ENCODE data around the gene CD6.
"Not testable (repeated sequence)": the region's sequence is repeated elsewhere in the genome, so short reads cannot be mapped to it uniquely, and the experiment has no call there.

CD6 gene

DNA sequence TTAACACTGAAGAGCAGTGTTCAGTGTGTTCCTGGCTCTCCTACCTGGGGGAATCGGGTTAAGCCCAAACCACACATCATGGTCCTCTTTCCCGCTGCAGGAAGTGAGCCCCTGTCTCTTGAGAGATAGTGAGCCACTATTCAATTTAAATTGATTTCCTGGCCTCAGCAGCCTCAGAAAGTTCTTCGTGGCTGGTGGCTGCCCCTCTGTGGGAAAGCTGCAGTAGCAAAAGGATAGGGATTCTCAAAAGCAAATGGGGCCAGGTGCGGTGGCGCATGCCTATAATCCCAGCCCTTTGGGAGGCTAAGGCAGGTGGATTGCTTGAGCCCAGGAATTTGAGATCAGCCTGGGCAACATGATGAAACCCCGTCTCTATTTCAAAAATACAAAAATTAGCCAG is 81.7 kb downstream of the CD6 start:
- no peak for DNase-seq (ENCODE audit: low read depth in 2 of 3, low spot score in 1 of 3)

DNA sequence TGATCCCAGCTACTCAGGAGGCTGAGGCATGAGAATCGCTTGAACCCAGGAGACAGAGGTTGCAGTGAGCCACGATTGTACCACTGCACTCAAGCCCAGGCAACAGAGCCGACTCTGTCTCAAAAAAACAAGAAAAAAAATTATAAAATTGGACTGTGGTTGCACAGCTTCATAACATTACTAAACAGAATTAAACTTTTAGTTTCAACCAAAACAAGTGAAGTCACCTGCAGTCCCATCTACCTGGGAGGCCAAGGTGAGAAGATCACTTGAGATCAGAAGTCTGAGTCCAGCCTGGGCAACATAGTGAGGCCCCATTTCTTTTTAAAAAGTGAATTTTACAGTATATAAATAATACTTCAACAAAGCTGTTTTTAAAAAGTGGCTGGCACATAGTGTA is 83.0 kb downstream of the CD6 start:
- no peak for DNase-seq (ENCODE audit: low read depth in 2 of 3, low spot score in 1 of 3)

DNA sequence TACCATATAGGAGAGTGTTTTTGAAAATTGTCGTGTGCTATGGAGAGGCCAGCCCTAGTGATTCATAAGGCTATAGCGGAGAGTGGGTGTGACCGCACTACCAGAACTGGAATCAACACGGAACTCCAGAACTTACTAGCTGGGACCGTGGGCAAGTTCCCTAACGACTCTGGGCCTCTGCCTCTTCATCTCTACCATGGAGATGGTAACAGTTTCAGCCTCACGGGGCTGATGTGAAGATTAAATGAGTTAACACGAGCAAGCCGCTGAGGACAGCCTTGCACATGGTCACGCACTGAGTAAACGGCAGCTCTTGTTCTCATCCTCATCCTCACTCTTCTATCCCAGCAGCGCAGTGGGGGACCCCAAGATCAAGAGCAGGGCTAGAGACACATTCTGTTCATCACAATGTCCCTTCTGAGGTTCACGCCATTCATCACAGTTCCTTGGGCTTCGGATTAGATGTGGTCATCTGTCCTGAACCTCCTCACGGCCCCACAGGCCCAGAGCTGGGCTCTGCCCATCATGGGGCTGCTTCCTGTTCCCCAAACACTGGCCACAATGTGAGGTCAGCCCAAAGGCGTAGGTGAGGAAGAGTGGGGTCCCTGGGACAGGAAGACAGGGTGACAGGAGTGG is 83.6 kb downstream of the CD6 start:
- DNase-seq (ENCODE audit: low read depth in 2 of 3, low spot score in 1 of 3) = peak; percentile 50 to 55 (median 53)

DNA sequence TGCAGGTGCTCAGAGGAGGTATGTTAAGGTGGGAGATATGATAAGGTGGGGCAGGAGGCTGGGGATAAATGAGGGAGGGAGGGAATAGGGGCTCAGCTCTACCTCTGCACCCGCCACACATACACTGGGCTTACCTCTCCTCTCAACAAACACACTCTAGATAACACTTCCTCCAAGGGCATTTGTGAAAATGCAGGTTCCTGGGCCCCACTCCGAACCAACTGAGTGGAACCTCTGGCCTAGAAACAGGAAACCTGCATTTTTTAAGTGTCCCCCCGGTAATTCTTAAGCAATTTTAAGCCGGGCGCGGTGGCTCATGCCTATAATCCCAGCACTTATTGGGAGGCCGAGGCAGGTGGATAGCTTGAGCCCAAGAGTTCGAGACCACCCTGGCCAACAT is 84.3 kb downstream of the CD6 start:
- no peak for DNase-seq (ENCODE audit: low read depth in 2 of 3, low spot score in 1 of 3)

DNA sequence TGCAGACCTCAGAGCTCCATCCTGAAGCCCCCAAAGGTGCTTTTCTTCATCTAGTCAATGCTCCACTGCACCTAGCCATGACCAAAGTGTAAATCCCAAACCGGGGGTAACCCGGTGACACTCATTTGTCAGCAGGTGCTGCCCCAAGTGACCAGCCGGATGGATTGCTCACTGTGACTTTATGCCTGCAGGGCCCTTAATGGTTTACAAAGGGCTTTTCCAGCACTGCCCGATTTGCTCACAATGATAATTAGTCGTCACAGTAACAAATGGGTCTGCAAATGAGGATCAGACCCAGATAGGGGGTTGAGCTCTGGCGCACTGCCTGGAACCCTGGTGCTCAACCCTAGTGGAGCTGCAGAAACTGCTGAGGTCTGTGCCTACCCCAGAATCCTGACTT is 85.1 kb downstream of the CD6 start:
- no peak for DNase-seq (ENCODE audit: low read depth in 2 of 3, low spot score in 1 of 3)

DNA sequence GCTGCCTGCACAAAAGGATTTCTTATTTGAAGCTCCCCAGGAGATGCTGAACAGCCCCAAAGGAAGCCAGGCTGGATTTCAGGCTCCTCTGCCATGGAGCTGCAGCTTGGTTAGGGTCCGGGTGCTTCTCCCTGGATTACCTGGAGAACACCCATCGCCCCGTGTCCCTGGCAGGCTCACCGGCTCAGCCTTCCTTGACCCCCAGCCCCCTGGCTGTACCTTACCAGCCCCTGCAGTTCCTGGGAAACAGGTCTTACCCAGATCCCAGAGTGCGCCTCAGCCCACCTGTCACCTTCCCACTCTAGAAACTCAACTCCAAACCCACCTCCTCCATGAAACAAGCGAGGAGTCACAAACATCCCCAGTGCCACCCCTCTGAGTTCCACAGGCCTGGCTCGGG is 85.5 kb downstream of the CD6 start:
- DNase-seq (ENCODE audit: low read depth in 2 of 3, low spot score in 1 of 3) = no peak

DNA sequence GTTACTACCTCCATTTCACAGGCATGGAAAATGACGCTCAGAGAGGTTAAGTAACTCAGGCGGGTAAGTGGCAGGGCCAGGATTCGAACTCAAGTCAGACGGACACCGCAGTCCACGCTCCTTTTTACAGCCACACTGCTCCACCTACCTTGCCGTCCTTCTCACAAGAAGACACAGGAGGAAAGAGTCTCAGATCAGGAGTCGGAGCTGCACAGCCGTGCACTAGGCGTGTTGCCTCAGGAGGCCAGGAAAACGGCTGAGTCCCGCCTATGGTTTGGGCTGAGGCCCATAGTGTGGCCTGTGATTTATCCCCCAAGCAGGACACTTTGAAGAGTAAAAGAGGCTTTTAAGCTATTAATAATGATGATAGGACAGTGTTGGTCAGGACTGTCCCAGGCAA is 86.1 kb downstream of the CD6 start:
- DNase-seq (ENCODE audit: low read depth in 2 of 3, low spot score in 1 of 3) = no peak

DNA sequence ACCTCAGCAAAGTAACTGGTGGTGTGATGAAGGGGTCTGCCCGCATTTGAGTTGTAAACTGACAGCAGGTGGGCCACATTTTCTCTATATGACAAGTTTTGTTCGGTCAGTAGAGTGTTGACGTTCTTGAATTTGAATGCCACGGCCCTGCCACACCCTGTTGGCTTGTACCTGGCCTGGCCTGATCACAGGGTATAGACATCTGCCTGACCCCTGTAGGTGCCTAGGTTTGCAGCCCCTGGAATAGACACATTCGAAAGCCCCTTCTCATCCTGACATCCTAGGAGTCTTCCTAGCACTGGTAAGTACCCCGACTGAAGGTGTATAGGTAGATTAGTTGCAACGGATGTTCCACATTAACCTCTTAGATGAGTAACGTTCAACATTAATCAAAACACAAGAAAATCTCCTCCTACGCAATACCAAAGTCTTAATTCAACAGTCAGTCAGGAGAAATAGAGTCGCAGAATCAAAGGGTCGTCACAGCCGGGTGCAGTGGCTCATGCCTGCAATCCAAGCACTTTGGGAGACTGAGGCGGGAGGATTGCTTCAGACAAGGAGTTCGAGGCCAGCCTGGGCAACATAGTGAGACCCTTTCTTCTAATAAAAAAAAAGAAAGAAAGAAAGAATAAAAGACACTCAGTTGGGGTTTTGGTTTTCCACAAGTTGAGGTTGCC is 87.2 kb downstream of the CD6 start:
- DNase-seq (ENCODE audit: low read depth in 2 of 3, low spot score in 1 of 3) = no peak

DNA sequence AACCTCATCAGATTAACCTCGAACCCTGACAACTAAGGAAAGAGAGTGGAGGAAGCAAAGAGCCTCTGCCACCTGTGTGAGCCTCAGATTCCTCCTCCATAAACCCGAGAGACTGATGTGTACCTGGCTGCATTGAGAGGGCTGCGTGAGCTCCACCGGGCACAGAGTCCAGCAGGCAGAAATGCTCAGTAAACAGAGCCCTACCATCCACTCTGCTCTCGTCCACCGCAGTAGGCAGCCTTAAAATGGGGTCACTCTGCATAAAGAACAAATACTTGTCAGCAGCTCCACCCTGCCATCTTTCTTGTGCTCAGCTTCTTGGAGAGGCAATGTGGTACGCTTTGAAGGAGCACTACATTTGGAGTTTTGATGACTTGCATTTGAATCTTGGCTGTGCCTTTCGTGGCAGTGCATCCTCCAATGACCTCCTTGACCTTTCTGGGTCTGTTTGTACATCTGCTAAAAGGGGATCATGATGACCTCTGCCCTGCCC is 87.8 kb downstream of the CD6 start:
- no peak for DNase-seq (ENCODE audit: low read depth in 2 of 3, low spot score in 1 of 3)

DNA sequence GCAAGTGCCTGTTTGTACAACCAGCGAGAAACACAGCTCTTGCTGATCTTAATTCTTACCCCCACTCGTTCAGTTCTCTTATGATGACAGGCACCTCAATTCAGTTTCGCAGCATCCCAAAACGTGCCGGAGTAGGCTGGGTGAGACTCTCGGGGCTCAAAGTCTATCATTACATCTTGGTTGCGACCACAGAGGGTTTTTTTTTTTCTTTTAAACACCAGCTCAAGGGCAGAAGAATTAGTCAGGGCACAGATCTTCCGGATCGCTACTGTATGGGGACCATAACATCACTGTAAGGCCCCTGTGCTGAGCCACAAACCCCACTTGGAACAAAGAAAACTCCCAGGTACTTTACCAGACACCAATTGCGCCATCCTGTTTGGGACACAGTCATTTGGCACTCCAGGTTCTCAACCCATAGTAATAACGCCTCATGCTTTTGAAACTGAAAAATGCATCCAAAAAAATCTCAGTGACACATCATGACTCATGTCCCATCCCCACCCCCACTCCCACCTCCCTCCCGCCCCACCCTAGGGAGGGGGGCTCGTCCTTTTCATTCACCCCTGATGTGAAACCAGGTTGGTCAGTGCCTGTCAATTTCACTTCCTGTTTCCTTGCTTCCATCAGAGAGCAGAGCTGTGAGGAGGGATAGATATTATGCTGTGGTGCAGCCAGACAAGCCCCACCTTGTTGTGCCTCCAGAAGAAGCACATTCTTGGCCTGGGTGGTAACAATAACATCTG is 89.8 kb downstream of the CD6 start:
- peak; percentile 82 to 89 (median 89) for DNase-seq (ENCODE audit: low read depth in 2 of 3, low spot score in 1 of 3)

DNA sequence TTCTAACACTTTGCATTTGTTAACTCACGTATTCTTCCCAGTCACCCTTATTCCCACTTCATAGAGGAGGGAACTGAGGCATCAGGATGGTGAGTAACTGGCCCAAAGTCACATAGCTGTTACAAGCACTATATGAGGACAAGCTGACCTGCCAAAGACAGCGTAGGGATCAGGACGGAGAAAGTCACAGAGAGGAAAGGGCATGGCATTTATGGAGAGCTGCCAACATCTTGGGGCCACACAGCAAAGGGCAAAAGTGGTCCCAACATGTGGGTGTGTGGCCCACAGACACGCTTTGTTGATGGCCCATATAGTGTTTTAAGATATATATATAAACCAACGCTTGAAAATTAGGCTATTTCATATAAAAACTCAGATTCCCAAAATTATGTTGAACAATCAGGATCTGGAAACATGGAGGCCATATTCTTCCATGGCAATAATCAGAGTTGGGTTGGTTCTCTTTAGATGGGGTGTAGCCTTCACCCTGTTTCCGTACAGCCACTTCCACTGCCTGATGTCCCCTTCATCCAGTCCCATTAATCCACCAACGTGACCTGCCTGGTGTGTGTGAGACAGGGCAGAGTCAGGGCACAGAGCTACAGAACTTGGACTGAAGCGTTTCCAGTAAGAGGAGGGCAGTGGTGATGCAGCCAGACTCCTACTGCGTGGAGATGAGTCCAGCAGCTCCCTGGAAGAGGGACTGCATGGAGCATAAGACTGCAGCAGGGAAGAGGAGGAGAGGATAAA is 90.9 kb downstream of the CD6 start:
- DNase-seq (ENCODE audit: low read depth in 2 of 3, low spot score in 1 of 3) = no peak

DNA sequence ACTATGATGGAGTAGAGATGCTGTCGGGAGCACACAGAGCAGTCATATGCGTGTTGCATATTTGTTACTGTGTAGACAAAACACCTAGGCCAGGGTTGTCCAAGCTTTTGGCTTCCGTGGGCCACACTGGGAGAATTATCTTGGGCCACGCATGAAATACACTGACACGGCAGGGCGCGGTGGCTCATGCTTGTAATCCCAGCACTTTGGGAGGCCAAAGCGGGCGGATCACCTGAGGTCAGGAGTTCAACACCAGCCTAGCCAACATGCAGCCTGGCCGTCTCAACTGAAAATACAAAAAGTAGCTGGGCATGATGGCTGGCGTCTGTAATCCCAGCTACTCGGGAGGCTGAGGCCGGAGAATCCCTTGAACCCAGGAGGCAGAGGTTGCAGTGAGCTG is 93.8 kb downstream of the CD6 start:
- not testable (repeated sequence) for DNase-seq (ENCODE audit: low read depth in 2 of 3, low spot score in 1 of 3)

DNA sequence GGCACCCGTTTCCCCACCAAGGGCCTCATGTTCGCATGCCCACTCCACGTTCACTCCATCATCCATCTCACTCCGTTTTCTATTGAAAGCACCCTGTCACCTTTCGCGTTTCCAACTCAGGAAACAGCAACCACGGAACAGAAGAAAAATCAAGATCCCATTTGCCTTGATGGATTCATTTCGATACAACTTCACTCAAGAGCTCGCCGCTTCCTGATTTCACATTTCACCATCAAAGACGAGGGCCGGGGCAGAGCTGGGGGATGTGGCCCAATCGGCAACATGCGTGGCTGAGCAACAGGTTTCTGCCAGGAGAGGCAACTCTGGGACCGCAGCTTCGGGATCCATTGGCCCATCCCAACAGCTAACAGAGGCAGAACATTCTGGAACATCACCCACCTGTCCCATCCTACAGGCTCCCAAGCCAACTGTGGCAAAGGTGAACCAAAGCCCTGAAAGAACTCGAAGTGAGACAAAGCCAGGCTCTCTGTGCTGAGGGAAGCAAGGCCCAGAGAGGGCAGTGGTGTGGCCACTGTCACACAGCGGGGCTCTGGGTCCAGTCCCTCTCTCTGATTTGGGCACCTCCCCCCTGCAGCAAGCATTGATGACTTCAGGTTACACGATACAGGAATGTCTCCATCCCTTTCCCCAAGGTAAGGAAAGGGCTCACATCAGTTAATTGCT is 94.6 kb downstream of the CD6 start:
- DNase-seq (ENCODE audit: low read depth in 2 of 3, low spot score in 1 of 3) = peak; percentile 56 to 71 (median 67)

DNA sequence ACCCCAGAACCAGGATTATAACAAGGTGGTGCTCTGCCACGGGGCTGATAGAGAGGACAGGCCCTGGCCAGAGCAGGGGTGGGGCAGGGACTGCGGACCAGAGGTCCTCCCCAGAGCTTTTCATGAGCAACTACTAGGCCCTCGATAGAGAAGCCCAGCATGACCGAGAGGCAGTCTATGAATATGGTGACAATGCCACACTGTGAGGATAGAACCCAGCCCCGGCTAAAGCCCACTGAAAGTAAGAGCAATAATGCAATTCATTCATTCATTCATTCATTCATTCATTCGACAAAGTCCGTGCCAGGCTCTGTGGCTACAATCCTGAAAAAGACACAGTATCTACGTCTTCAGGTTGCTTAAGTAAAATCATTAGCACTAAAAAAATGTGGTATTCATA is 95.2 kb downstream of the CD6 start:
- DNase-seq (ENCODE audit: low read depth in 2 of 3, low spot score in 1 of 3) = no peak

DNA sequence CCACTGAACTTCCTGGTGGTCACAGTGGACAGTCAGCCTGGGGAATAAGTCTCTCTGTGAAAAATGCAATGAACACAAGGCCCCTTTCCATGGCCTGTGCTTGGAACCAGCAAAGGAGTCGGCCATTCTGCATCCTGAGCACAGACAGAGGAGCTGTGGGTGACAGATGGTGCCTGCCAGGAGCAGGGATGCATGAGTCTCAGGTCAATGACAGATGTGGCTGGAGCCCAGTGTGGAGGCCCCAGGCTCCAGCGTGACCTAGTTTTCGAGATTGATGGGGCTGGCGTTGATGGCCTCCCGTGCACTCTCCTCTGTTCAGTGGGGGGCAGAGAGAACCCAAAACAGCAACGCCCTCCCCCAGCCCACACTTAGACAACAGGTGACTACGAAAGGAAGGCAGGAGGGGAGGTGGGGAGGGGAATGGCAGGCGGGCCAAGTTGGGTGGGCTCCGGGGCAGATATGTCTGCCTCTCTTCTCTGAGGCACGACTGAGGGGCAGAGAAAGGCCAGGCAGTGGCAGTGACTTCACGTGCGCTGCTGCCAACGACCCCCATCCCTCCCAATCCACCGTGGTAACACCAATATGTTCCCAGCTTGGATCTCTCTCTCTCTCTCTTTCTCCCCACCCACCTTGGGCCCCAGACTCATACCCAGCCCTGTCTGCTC is 96.4 kb downstream of the CD6 start:
- DNase-seq (ENCODE audit: low read depth in 2 of 3, low spot score in 1 of 3) = no peak

DNA sequence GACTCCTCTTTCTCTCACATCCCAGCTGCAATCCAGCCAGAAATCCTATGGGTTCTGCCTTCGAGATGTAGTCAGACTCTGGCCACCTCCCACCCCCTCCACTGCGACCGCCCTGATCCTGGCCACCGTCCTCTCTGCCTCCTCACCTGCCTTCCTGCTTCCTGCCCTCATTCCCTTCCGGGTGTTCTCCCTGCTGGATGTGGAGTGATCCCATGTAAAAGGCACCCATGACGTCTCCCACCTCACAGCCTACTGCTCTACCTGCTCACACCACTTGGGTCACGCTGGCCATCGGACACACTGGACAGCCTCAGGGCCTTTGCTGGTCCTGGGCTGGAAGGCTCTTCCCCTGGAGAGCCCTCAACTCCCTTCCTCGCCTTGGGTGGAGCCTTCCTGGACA is 97.1 kb downstream of the CD6 start:
- DNase-seq (ENCODE audit: low read depth in 2 of 3, low spot score in 1 of 3) = no peak

DNA sequence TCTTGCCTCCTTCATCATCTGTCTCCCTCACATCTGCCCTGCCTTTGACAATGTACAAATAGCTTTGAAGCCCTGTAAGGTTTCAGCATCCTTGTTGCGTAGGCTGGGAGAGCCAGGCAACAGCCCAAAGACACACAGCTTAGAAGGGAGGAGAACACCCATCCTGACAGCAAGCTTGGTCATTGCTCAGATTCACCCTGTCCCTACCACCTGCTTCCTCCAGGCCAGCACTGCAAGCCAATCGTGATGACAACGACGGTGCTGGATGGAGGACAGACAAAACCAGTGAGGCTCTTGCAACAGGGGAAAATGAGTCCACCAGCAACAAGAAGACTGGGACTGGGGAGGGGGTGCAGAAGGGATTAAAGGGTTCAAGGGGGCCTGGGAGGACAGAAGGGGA is 97.9 kb downstream of the CD6 start:
- no peak for DNase-seq (ENCODE audit: low read depth in 2 of 3, low spot score in 1 of 3)
